H1 (cell line): Measurements from ENCODE around the gene ABHD12B. TPM values are rescaled to one million over a fixed set of nuclear protein-coding genes. Genes with fewer than 3 reads are reported as not detected.

Experiments
- CTCF ChIA-PET: fragments of 300-600 bp; sonication (Branson Sonifier 250); formaldehyde crosslinking; loops from one replicate; lab custom pipeline; 2021; ENCODE audit not compliant: partially characterized antibody; lab: Charles Lee
- POLR2A ChIA-PET: fragments of 300-600 bp; sonication (Branson Sonifier 250); formaldehyde crosslinking; loops from one replicate; lab custom pipeline; 2021; ENCODE audit warnings: inconsistent platforms; ENCODE audit not compliant: partially characterized antibody; lab: Charles Lee
- DNase-seq, 2 experiments: peaks; one replicate each; pipeline versions ENCODE4 v3.0.0 to v3.0.0-alpha.2; 2010 to 2022; ENCODE audit warnings: low spot score in 2 of 2, low read depth in 1 of 2, mixed read lengths in 1 of 2
- FAIRE-seq: peaks from 2 replicates; lab custom pipeline; 2011; peaks lifted over from hg19 to GRCh38; lab: Jason Lieb, UNC
- H2AFZ ChIP-seq: 2 replicates; pipeline ENCODE4 v1.8.1; 2012; ENCODE audit warnings: low read length, inconsistent platforms
- H2AK5ac ChIP-seq: 2 replicates; pipeline ENCODE4 v1.6.1; 2013; ENCODE audit warnings: low read depth, low read length
- H2BK120ac ChIP-seq: replicated peaks from 2 replicates; pipeline ENCODE3; 2013; ENCODE audit warnings: low read depth, low read length, inconsistent platforms
- H2BK12ac ChIP-seq: 2 replicates; pipeline ENCODE4 v1.6.1; 2013; ENCODE audit warnings: low read depth, low read length
- H2BK15ac ChIP-seq: 2 replicates; pipeline ENCODE4 v1.6.1; 2013; ENCODE audit warnings: low read length
- H2BK20ac ChIP-seq: 2 replicates; pipeline ENCODE4 v1.6.1; 2013; ENCODE audit warnings: low read length
- H2BK5ac ChIP-seq: 2 replicates; pipeline ENCODE4 v1.6.1; 2013; ENCODE audit warnings: low read depth, low read length
- H3K14ac ChIP-seq: 2 replicates; pipeline ENCODE4 v1.6.1; 2013; ENCODE audit warnings: inconsistent platforms; ENCODE audit not compliant: insufficient read length
- H3K18ac ChIP-seq: 2 replicates; pipeline ENCODE4 v1.6.1; 2013; ENCODE audit warnings: low read length; ENCODE audit errors: extremely low read depth
- H3K23ac ChIP-seq: 2 replicates; pipeline ENCODE4 v1.6.1; 2013; ENCODE audit warnings: inconsistent platforms; ENCODE audit not compliant: insufficient read length
- H3K23me2 ChIP-seq: 2 replicates; pipeline ENCODE4 v1.6.1; 2013; ENCODE audit warnings: low read depth, low read length
- H3K27ac ChIP-seq: 2 replicates; pipeline ENCODE4 v1.6.1; 2011; ENCODE audit warnings: low read depth, low read length, inconsistent platforms
- H3K27me3 ChIP-seq, 4 experiments: replicated peaks in 1 of 4; 1 replicate in 1 of 4; 2 replicates in 3 of 4; pipeline versions ENCODE4 v1.6.1 to v1.8.1; 2011 to 2013; ENCODE audit warnings: low read length in 3 of 4, mild to moderate bottlenecking in 3 of 4, inconsistent platforms in 2 of 4, mixed read lengths in 2 of 4, moderate library complexity in 1 of 4; ENCODE audit not compliant: control insufficient read depth in 3 of 4, insufficient read depth in 3 of 4; ENCODE audit errors: extremely low read depth in 1 of 4
- H3K36me3 ChIP-seq, 4 experiments: 2 replicates each; pipeline versions ENCODE4 v1.6.1 to v1.8.1; 2011 to 2013; ENCODE audit warnings: mild to moderate bottlenecking in 4 of 4, low read length in 3 of 4, moderate library complexity in 2 of 4, control low read depth in 1 of 4, inconsistent platforms in 1 of 4; ENCODE audit not compliant: insufficient read depth in 4 of 4, control insufficient read depth in 2 of 4
- H3K4ac ChIP-seq: replicated peaks from 2 replicates; pipeline ENCODE3; 2013; ENCODE audit warnings: low read length, low read depth, mixed read lengths, inconsistent platforms; ENCODE audit not compliant: insufficient read length
- H3K4me1 ChIP-seq, 4 experiments: replicated peaks in 1 of 4; 1 replicate in 1 of 4; 2 replicates in 3 of 4; pipeline versions ENCODE4 v1.6.1 to v1.8.1; 2011 to 2013; ENCODE audit warnings: low read length in 3 of 4, inconsistent platforms in 2 of 4, mixed read lengths in 1 of 4; ENCODE audit not compliant: insufficient read depth in 4 of 4, control insufficient read depth in 3 of 4
- H3K4me2 ChIP-seq, 2 experiments: 2 replicates each; pipeline versions ENCODE4 v1.6.1 to v1.8.1; 2011 to 2013; ENCODE audit warnings: low read depth in 2 of 2, low read length in 2 of 2, control low read depth in 1 of 2, inconsistent platforms in 1 of 2, mild to moderate bottlenecking in 1 of 2; ENCODE audit not compliant: insufficient read depth in 1 of 2
- H3K4me3 ChIP-seq, 4 experiments: fragments of 200-600, 300-600 bp in 1 of 4; sonication (generic), shearing (Covaris generic), sonication (Bioruptor Twin) in 1 of 4; 2 replicates each; pipeline versions ENCODE4 v1.5.1 to v1.8.1; 2011 to 2016; ENCODE audit warnings: low read length in 4 of 4, low read depth in 3 of 4, control low read depth in 2 of 4, inconsistent platforms in 2 of 4, mild to moderate bottlenecking in 2 of 4, mixed read lengths in 1 of 4, moderate library complexity in 1 of 4; ENCODE audit not compliant: insufficient read depth in 2 of 4; ENCODE audit errors: extremely low read depth in 1 of 4
- H3K56ac ChIP-seq: replicated peaks from 2 replicates; pipeline ENCODE3; 2013; ENCODE audit warnings: low read depth, mild to moderate bottlenecking, mixed read lengths, low read length, inconsistent platforms; ENCODE audit not compliant: insufficient read length
- H3K79me1 ChIP-seq: 2 replicates; pipeline ENCODE4 v1.6.1; 2013; ENCODE audit warnings: low read depth, low read length, control low read depth
- H3K79me2 ChIP-seq, 2 experiments: 2 replicates each; pipeline versions ENCODE4 v1.6.1 to v1.8.1; 2012 to 2013; ENCODE audit warnings: low read length in 2 of 2, mild to moderate bottlenecking in 2 of 2, inconsistent platforms in 1 of 2; ENCODE audit not compliant: insufficient read depth in 2 of 2, control insufficient read depth in 1 of 2
- H3K9ac ChIP-seq, 4 experiments: replicated peaks in 1 of 4; 1 replicate in 1 of 4; 2 replicates in 3 of 4; pipeline versions ENCODE4 v1.6.1 to v1.8.1; 2011 to 2013; ENCODE audit warnings: low read depth in 3 of 4, low read length in 3 of 4, control low read depth in 2 of 4, mild to moderate bottlenecking in 2 of 4, moderate library complexity in 2 of 4, inconsistent platforms in 1 of 4; ENCODE audit errors: extremely low read depth in 1 of 4
- H3K9me3 ChIP-seq, 2 experiments: 2 replicates each; pipeline versions ENCODE4 v1.6.1 to v1.8.1; 2012 to 2013; ENCODE audit warnings: mild to moderate bottlenecking in 2 of 2, moderate library complexity in 2 of 2, control low read depth in 1 of 2, inconsistent platforms in 1 of 2, low read depth in 1 of 2, low read length in 1 of 2, mixed read lengths in 1 of 2; ENCODE audit not compliant: insufficient read depth in 2 of 2
- H4K20me1 ChIP-seq, 2 experiments: replicated peaks in 1 of 2; 2 replicates each; pipeline versions ENCODE3 to v1.8.1; 2011 to 2013; ENCODE audit warnings: inconsistent platforms in 2 of 2, low read length in 2 of 2, mild to moderate bottlenecking in 1 of 2; ENCODE audit not compliant: insufficient read depth in 2 of 2, control insufficient read depth in 1 of 2
- H4K5ac ChIP-seq: 2 replicates; pipeline ENCODE4 v1.6.1; 2013; ENCODE audit warnings: low read length, low read depth, mixed read lengths, inconsistent platforms; ENCODE audit not compliant: insufficient read length
- H4K8ac ChIP-seq: 2 replicates; pipeline ENCODE4 v1.8.0; 2013; ENCODE audit warnings: mild to moderate bottlenecking, moderate library complexity, low read length, inconsistent platforms; ENCODE audit not compliant: insufficient read depth; ENCODE audit errors: extremely low read depth
- H4K91ac ChIP-seq: replicated peaks from 2 replicates; pipeline ENCODE3; 2013; ENCODE audit warnings: low read length, mixed read lengths, inconsistent platforms; ENCODE audit not compliant: insufficient read length
- ASH2L ChIP-seq: fragments of 200-600, 300-600 bp; sonication (generic); IDR thresholded peaks from one replicate; pipeline ENCODE4 v1.7.1; 2017; ENCODE audit warnings: low read length
- CHD2 ChIP-seq: IDR thresholded peaks from 2 replicates; pipeline ENCODE4 v1.6.1; 2012; ENCODE audit warnings: low read length, improper control_type of control experiment
- CREB1 ChIP-seq: IDR thresholded peaks from 2 replicates; pipeline ENCODE4 v1.6.1; 2012; ENCODE audit warnings: inconsistent platforms
- EP300 ChIP-seq, 2 experiments: IDR thresholded peaks; 1 replicate in 1 of 2; 2 replicates in 1 of 2; pipeline ENCODE4 v1.6.1; 2011 to 2012; ENCODE audit warnings: low read depth in 2 of 2, low read length in 2 of 2, mild to moderate bottlenecking in 2 of 2, borderline replicate concordance in 1 of 2, inconsistent platforms in 1 of 2, moderate library complexity in 1 of 2
- KDM1A ChIP-seq: fragments of 200-600, 300-600 bp; sonication (generic); IDR thresholded peaks from 2 replicates; pipeline ENCODE4 v1.7.1; 2016; ENCODE audit warnings: mild to moderate bottlenecking, low read length, borderline replicate concordance
- MAFK ChIP-seq: IDR thresholded peaks from 2 replicates; pipeline ENCODE4 v1.6.1; 2012; ENCODE audit warnings: low read depth, mild to moderate bottlenecking, improper control_type of control experiment, low read length
- RBBP5 ChIP-seq: IDR thresholded peaks from 2 replicates; pipeline ENCODE4 v1.7.1; 2012; ENCODE audit warnings: low read depth, mild to moderate bottlenecking, inconsistent platforms, low read length, moderate library complexity, borderline replicate concordance
- RFX5 ChIP-seq: IDR thresholded peaks from 2 replicates; pipeline ENCODE4 v1.6.1; 2011; ENCODE audit warnings: low read depth, low read length, improper control_type of control experiment, borderline replicate concordance
- SIRT6 ChIP-seq: IDR thresholded peaks from one replicate; pipeline ENCODE4 v1.7.1; 2012; ENCODE audit warnings: low read length, inconsistent platforms
- SP1 ChIP-seq: IDR thresholded peaks from 2 replicates; pipeline ENCODE4 v1.6.1; 2011; ENCODE audit warnings: low read depth, low read length
- SP4 ChIP-seq: IDR thresholded peaks from 2 replicates; pipeline ENCODE4 v1.6.1; 2012; ENCODE audit warnings: low read length, inconsistent platforms
- SUZ12 ChIP-seq: fragments of 200-600 bp; sonication (generic); IDR thresholded peaks from 2 replicates; pipeline ENCODE4 v1.6.1; 2012; ENCODE audit warnings: mild to moderate bottlenecking, inconsistent platforms, low read length, moderate library complexity, mixed read lengths
- TEAD4 ChIP-seq: IDR thresholded peaks from 2 replicates; pipeline ENCODE4 v1.6.1; 2012; ENCODE audit warnings: low read depth, low read length, inconsistent platforms, mixed read lengths
- WGBS, 2 experiments: shearing (Covaris generic) in 1 of 2; methylation state at CpG; one replicate each; pipeline versions ENCODE4 v1.1.6 to v1.1.7; 2013 to 2015; ENCODE audit warnings: low lambda C conversion rate in 2 of 2, mixed read lengths in 2 of 2, inconsistent platforms in 1 of 2, low coverage in 1 of 2, missing lambda C conversion rate in 1 of 2; ENCODE audit not compliant: insufficient replicate concordance in 2 of 2, insufficient coverage in 1 of 2, insufficient read length in 1 of 2; ENCODE audit errors: extremely low coverage in 1 of 2, missing lambda C conversion rate in 1 of 2; 5-methylcytosine and 5-hydroxymethylcytosine counted together
- polyA plus RNA-seq, 7 experiments: library from polyadenylated mRNA; depleted of rRNA in 3 of 7; stranded (reverse) in 5 of 7; unstranded in 2 of 7; fragments of >200 nt in 5 of 7; fragments of 200-250 nt in 2 of 7; gene quantifications; 1 replicate in 5 of 7; 2 replicates in 1 of 7; 4 replicates in 1 of 7; pipeline versions ENCODE4 v1.2.1 to v1.2.3, GENCODE V29; 2011 to 2013; ENCODE audit warnings: missing spikeins in 2 of 7, mixed read lengths in 2 of 7
- total RNA-seq: library from RNA; stranded (reverse); fragmentation: NEBNext Ultra II Directional; extraction: Animal tissue kit (Norgen Biotek cat#: 25700); gene quantifications from 2 replicates; pipeline ENCODE4 v1.2.1, GENCODE V29; 2021
- TF ChIP-seq, protein P1 (sequence below): IDR thresholded peaks from 2 replicates; pipeline ENCODE4 v1.6.1; 2012; ENCODE audit warnings: low read length, inconsistent platforms

ABHD12B gene
- total and polyA plus RNA-seq, 2 of the 8 experiments (the other 6 are each of a cell fraction or from before 2014, with no cell fraction given) = 4.0 to 102 TPM

DNA sequence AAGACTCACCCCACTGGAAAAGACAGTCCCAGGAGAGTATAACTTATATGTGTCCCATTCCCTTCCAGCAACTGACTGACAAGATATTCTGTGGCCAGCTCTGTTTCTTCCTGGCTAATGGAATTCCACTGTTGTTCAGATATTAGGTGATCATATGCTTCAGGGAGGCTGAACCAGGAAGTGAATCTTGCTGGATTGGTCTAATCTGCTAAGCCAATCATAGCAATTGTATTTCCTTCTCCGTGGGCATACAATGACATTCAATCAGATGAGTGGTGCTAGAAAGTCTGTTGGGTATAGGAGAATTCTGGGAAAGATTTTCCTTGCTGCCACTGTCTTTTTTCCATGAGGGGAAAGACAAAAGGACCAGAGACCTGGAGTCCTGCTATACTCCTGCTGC is 60.3 kb downstream of the ABHD12B start:
- no peaks in the 10 kb centered on the region for H4K20me1 ChIP-seq
- H3K79me1 ChIP-seq = no peaks in the 10 kb centered on the region
- no peaks in the 10 kb centered on the region for H3K9me3 ChIP-seq
- no peak overlapping the region for H2AFZ ChIP-seq
- H2BK15ac ChIP-seq = no peak overlapping the region
- H4K5ac ChIP-seq = no peak overlapping the region
- H3K56ac ChIP-seq = no peak overlapping the region
- no peak overlapping the region for H3K4me2 ChIP-seq
- H3K36me3 ChIP-seq = peaks cover 0 to 24% (median 13%) of the 10 kb centered on the region in 4 experiments; a peak in 7 of 8 replicates
- H3K27ac ChIP-seq = no peak overlapping the region
- no peaks in the 10 kb centered on the region for H3K79me2 ChIP-seq
- H3K4me3 ChIP-seq = no peak overlapping the region
- H3K18ac ChIP-seq = no peak overlapping the region
- H3K23ac ChIP-seq = no peak overlapping the region
- no peaks in the 10 kb centered on the region for H3K4me1 ChIP-seq
- POLR2A ChIA-PET = no interaction called here
- no peak overlapping the region for H2BK20ac ChIP-seq
- no peak overlapping the region for H4K8ac ChIP-seq
- H3K23me2 ChIP-seq = no peaks in the 10 kb centered on the region
- H2BK5ac ChIP-seq = no peak overlapping the region
- DNase-seq = no peak
- no peak overlapping the region for H3K4ac ChIP-seq
- H3K9ac ChIP-seq = no peak overlapping the region
- no peak overlapping the region for H2BK120ac ChIP-seq
- FAIRE-seq = no peak
- 68% methylated on average over 1 of the region's 1 CpG; no CpG with 5 or more reads in 1 of the 2 experiments for WGBS, 2 experiments
- no peaks in the 10 kb centered on the region for H3K27me3 ChIP-seq
- no peak overlapping the region for H3K14ac ChIP-seq
- no peak overlapping the region for H4K91ac ChIP-seq
- H2AK5ac ChIP-seq = no peak overlapping the region
- no peak overlapping the region for H2BK12ac ChIP-seq
- CTCF ChIA-PET = interaction anchor here (1.0 kb wide), 1 partner anchor 156 kb away, joined by 3 read pairs; no protein-coding TSS in a partner anchor
- TF ChIP-seq SP1 (no peak), RFX5 (no peak), EP300 (IDR thresholded peaks at IDR 0.05; ENCODE audit: borderline replicate concordance in 1 of 2, low read depth in 2 of 2, low read length in 2 of 2) (no peak), CHD2 (no peak), SP4 (no peak), SUZ12 (no peak), KDM1A (no peak), ASH2L (no peak), CREB1 (no peak), RBBP5 (no peak), TEAD4 (no peak), SIRT6 (no peak), MAFK (no peak)
- TF ChIP-seq, protein P1, sequence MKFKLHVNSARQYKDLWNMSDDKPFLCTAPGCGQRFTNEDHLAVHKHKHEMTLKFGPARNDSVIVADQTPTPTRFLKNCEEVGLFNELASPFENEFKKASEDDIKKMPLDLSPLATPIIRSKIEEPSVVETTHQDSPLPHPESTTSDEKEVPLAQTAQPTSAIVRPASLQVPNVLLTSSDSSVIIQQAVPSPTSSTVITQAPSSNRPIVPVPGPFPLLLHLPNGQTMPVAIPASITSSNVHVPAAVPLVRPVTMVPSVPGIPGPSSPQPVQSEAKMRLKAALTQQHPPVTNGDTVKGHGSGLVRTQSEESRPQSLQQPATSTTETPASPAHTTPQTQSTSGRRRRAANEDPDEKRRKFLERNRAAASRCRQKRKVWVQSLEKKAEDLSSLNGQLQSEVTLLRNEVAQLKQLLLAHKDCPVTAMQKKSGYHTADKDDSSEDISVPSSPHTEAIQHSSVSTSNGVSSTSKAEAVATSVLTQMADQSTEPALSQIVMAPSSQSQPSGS = no peak
